ENCODE results near the gene WSB2.
"Not testable (repeated sequence)": the region's sequence is repeated elsewhere in the genome, so short reads cannot be mapped to it uniquely, and the experiment has no call there.

WSB2 gene

GRCh38 chr12:118034429-118035189 is 26.4 kb downstream of the WSB2 start:
- DNase-seq: peak; percentile 34

GRCh38 chr12:118033902-118034301 is 27.1 kb downstream of the WSB2 start:
- DNase-seq: no peak

- DNase-seq: no peak
These were observed 27.7 kb downstream of the WSB2 start for GRCh38 chr12:118033323-118033722.

- DNase-seq: no peak
These were observed 28.8 kb downstream of the WSB2 start for GRCh38 chr12:118032188-118032587.

- DNase-seq: no peak
These were observed 31.8 kb downstream of the WSB2 start for GRCh38 chr12:118029166-118029565.

GRCh38 chr12:118025168-118025567 is 35.8 kb downstream of the WSB2 start:
- DNase-seq: no peak

GRCh38 chr12:118023301-118023860 is 37.6 kb downstream of the WSB2 start:
- no peak for DNase-seq

- no peak for DNase-seq
These were observed 38.3 kb downstream of the WSB2 start for GRCh38 chr12:118022728-118023109.

- DNase-seq: not testable (repeated sequence)
These were observed 38.8 kb downstream of the WSB2 start for GRCh38 chr12:118022097-118022727.

GRCh38 chr12:118020036-118020435 is 40.9 kb downstream of the WSB2 start:
- no peak for DNase-seq

- DNase-seq: no peak
These were observed 43.1 kb downstream of the WSB2 start for GRCh38 chr12:118017926-118018325.

- DNase-seq: peak; percentile 97
These were observed 44.3 kb downstream of the WSB2 start, which contains the start of gene RFC5 for GRCh38 chr12:118016424-118017264. RFC5 (plus strand) TSS chr12:118016703; CDS start chr12:118016828, 125 bp downstream.

GRCh38 chr12:118015944-118016343 is 45.0 kb downstream of the WSB2 start:
- no peak for DNase-seq

- no peak for DNase-seq
These were observed 45.7 kb downstream of the WSB2 start for GRCh38 chr12:118015306-118015705.

GRCh38 chr12:118013283-118013682 is 47.7 kb downstream of the WSB2 start:
- DNase-seq: no peak

- DNase-seq: no peak
These were observed 49.0 kb downstream of the WSB2 start for GRCh38 chr12:118011961-118012360.

- no peak for DNase-seq
These were observed 49.6 kb downstream of the WSB2 start for GRCh38 chr12:118011377-118011776.

- no peak for DNase-seq
These were observed 50.1 kb downstream of the WSB2 start for GRCh38 chr12:118010903-118011302.

GRCh38 chr12:117999806-118000205 is 61.2 kb downstream of the WSB2 start:
- not testable (repeated sequence) for DNase-seq

- no peak for DNase-seq
These were observed 62.3 kb downstream of the WSB2 start for GRCh38 chr12:117998719-117999118.

- no peak for DNase-seq
These were observed 66.2 kb downstream of the WSB2 start for GRCh38 chr12:117994551-117995438.
